Measurements from ENCODE around the gene KARS1.

GRCh38 chr16:75627851-75628250 lies 19.6 kb downstream of the KARS1 start:
- no peak for TF ChIP-seq CTCF (IDR thresholded peaks at IDR 0.05)
- no peak for TF ChIP-seq POLR2A (IDR thresholded peaks at IDR 0.05)
- no peak for TF ChIP-seq POLR2AphosphoS5 (IDR thresholded peaks at IDR 0.05; ENCODE audit: insufficient read depth in 1 of 2, low read depth in 1 of 2)
